OCI-LY7 (cell line): ENCODE measurements around the gene MMD. TPM values are rescaled to one million over a fixed set of nuclear protein-coding genes. Genes with fewer than 3 reads are reported as not detected.
A peak's percentile ranks its signal among the peaks of the same experiment; 100 is the strongest.

Source experiments
- BruUV-seq: library from RNA; stranded (reverse); fragments of 400-500 nt; replicated peaks from 2 replicates; lab custom pipeline; 2021; lab: Mats Ljungman, UMichigan
- CTCF ChIA-PET: fragments of 300-600 bp; sonication (Branson Sonifier 250); formaldehyde crosslinking; loops from one replicate; lab custom pipeline; 2022; ENCODE audit warnings: antibody characterized with exemption; ENCODE audit not compliant: unreplicated experiment; lab: Charles Lee
- POLR2A ChIA-PET: fragments of 300-600 bp; sonication (Branson Sonifier 250); formaldehyde crosslinking; loops from one replicate; lab custom pipeline; 2022; ENCODE audit warnings: antibody characterized with exemption; lab: Charles Lee
- DNase-seq: peaks from one replicate; pipeline ENCODE4 v3.0.0-alpha.2; 2015; ENCODE audit warnings: low spot score
- H2AFZ ChIP-seq: fragments of 200-600 bp; sonication (generic), shearing (Covaris generic); 2 replicates; pipeline ENCODE4 v1.6.1; 2014; ENCODE audit warnings: mild to moderate bottlenecking, antibody characterized with exemption, low read length, moderate library complexity
- H3K27ac ChIP-seq: fragments of 200-600 bp; sonication (generic); 2 replicates; pipeline ENCODE4 v1.5.1; 2014; ENCODE audit warnings: mixed run types, low read depth, mild to moderate bottlenecking, moderate library complexity, low read length, inconsistent platforms; ENCODE audit not compliant: poor library complexity, severe bottlenecking
- H3K36me3 ChIP-seq: fragments of 200-600 bp; sonication (generic); 2 replicates; pipeline ENCODE4 v1.6.1; 2014; ENCODE audit warnings: mild to moderate bottlenecking, antibody characterized with exemption, low read length, moderate library complexity, mixed read lengths; ENCODE audit not compliant: insufficient read depth
- H3K4me1 ChIP-seq: fragments of 200-600 bp; sonication (generic); 2 replicates; pipeline ENCODE4 v1.5.1; 2014; ENCODE audit warnings: mild to moderate bottlenecking, low read length; ENCODE audit not compliant: insufficient read depth, poor library complexity, severe bottlenecking
- H3K4me2 ChIP-seq: fragments of 200-600 bp; sonication (generic); 2 replicates; pipeline ENCODE4 v1.6.1; 2014; ENCODE audit warnings: mild to moderate bottlenecking, low read length
- H3K4me3 ChIP-seq: fragments of 200-600 bp; sonication (generic); 2 replicates; pipeline ENCODE4 v1.5.1; 2014; ENCODE audit warnings: mild to moderate bottlenecking, low read depth, low read length; ENCODE audit not compliant: poor library complexity, severe bottlenecking
- H3K79me2 ChIP-seq: fragments of 200-600 bp; sonication (generic); 2 replicates; pipeline ENCODE4 v1.6.1; 2016; ENCODE audit warnings: low read depth, mild to moderate bottlenecking, low read length, moderate library complexity, mixed read lengths; ENCODE audit not compliant: insufficient read depth
- H3K9me2 ChIP-seq: fragments of 200-600 bp; sonication (generic); 2 replicates; pipeline ENCODE4 v1.6.1; 2016; ENCODE audit warnings: mild to moderate bottlenecking, low read length, mixed read lengths; ENCODE audit not compliant: insufficient read depth
- H3K9me3 ChIP-seq: fragments of 200-600 bp; sonication (generic); 2 replicates; pipeline ENCODE4 v1.6.1; 2014; ENCODE audit warnings: mild to moderate bottlenecking, mixed run types, low read length, mixed read lengths
- H4K20me1 ChIP-seq: fragments of 200-600 bp; sonication (generic); 2 replicates; pipeline ENCODE4 v1.6.1; 2014; ENCODE audit warnings: mild to moderate bottlenecking, antibody characterized with exemption, low read length, moderate library complexity, mixed read lengths; ENCODE audit not compliant: insufficient read depth
- CTCF ChIP-seq: fragments of 200-600 bp; sonication (generic); conservative IDR thresholded peaks from 2 replicates; pipeline ENCODE4 v1.5.1; 2014; ENCODE audit warnings: mild to moderate bottlenecking, antibody characterized with exemption, low read length, moderate library complexity, mixed read lengths
- EZH2phosphoT487 ChIP-seq: fragments of 200-600 bp; sonication (generic); IDR thresholded peaks from 2 replicates; pipeline ENCODE4 v1.6.1; 2018; ENCODE audit warnings: low read depth, borderline replicate concordance, mild to moderate bottlenecking, mixed run types, antibody characterized with exemption, low read length, moderate library complexity, mixed read lengths
- intact Hi-C: fragments of 100-400 bp; cut with micrococcal nuclease; formaldehyde crosslinking; loops from one replicate; pipeline ENCODE4 v1.10.0; 2022; ENCODE audit not compliant: unreplicated experiment
- total RNA-seq, 2 experiments: library from RNA; depleted of rRNA in 1 of 2; stranded (reverse); fragments of >200 nt in 1 of 2; shearing (Covaris generic) in 1 of 2; gene quantifications; 2 replicates each; pipeline ENCODE4 v1.2.3, GENCODE V29; 2014 to 2022

MMD gene
- total RNA-seq, 2 experiments from 2014 or later: 42.7 to 43.8 TPM

GRCh38 chr17:55427587-55427882 is 5.9 kb upstream of the MMD start:
- H3K79me2 ChIP-seq: no peaks in the 10 kb centered on the region
- peak overlapping the region; percentile 22 for H3K4me2 ChIP-seq
- no TSS peak for BruUV-seq
- ChIA-PET POLR2A (no interaction called here), CTCF (no interaction called here)
- intact Hi-C loops: loop anchor here (10.0 kb wide), 1 partner anchor 317 kb away; no protein-coding TSS in a partner anchor
- H3K9me2 ChIP-seq: no peaks in the 10 kb centered on the region
- no peak overlapping the region for H3K27ac ChIP-seq
- peaks cover 80% of the 10 kb centered on the region for H3K4me1 ChIP-seq
- TF ChIP-seq CTCF (no peak), EZH2phosphoT487 (no peak)
- no peak for DNase-seq
- H3K4me3 ChIP-seq: no peak overlapping the region
- H4K20me1 ChIP-seq: no peaks in the 10 kb centered on the region
- H3K9me3 ChIP-seq: no peaks in the 10 kb centered on the region; the same call in 1 of the 2 replicates
- no peaks in the 10 kb centered on the region for H3K36me3 ChIP-seq
- no peak overlapping the region for H2AFZ ChIP-seq

GRCh38 chr17:55426851-55427586 is 5.4 kb upstream of the MMD start:
- Histone ChIP-seq H3K9me3 (no peaks in the 10 kb centered on the region; the same call in 1 of the 2 replicates), H3K9me2 (no peaks in the 10 kb centered on the region), H2AFZ (no peak overlapping the region), H3K4me2 (peak overlapping the region; percentile 22), H4K20me1 (no peaks in the 10 kb centered on the region), H3K36me3 (no peaks in the 10 kb centered on the region), H3K27ac (no peak overlapping the region), H3K4me3 (no peak overlapping the region), H3K4me1 (peaks cover 81% of the 10 kb centered on the region), H3K79me2 (no peaks in the 10 kb centered on the region)
- DNase-seq: no peak
- no peak for TF ChIP-seq EZH2phosphoT487
- TF ChIP-seq CTCF: no peak
- ChIA-PET CTCF (no interaction called here), POLR2A (no interaction called here)
- BruUV-seq: no TSS peak
- intact Hi-C loops: loop anchor here (10.0 kb wide), 1 partner anchor 318 kb away; no protein-coding TSS in a partner anchor
